Measurements from ENCODE around the gene CDK17. TPM values are rescaled to one million over a fixed set of nuclear protein-coding genes. Genes with fewer than 3 reads are reported as not detected.

Gene CDK17
- polyA plus RNA-seq, 1 of the 3 experiments (the other 2 are of a cell fraction): 11.7 TPM

GRCh38 chr12:96436366-96437170 lies 36.3 kb upstream of the CDK17 start:
- no peaks in the 10 kb centered on the region for H3K36me3 ChIP-seq (replicated peaks in 1 of 2; ENCODE audit: control insufficient read depth in 1 of 2, insufficient read depth in 2 of 2, low read length in 1 of 2)
- H2AFZ ChIP-seq (ENCODE audit: low read depth): no peak overlapping the region; the same call in 1 of the 2 replicates
- CTCF ChIA-PET: interaction anchor here (1.5 kb wide), 1 partner anchor 53 kb away, joined by 7 read pairs; the partner anchor contains the start of gene CFAP54
- no peak for TF ChIP-seq TCF12 (IDR thresholded peaks at IDR 0.05)
- no peak for TF ChIP-seq USF2 (IDR thresholded peaks at IDR 0.05; ENCODE audit: borderline replicate concordance, low read depth, low read length)
- TF ChIP-seq GATA2 (CRISPR knock-in tag; IDR thresholded peaks at IDR 0.05): no peak
- TF ChIP-seq POLR2AphosphoS5 (IDR thresholded peaks at IDR 0.05; ENCODE audit: low read depth, low read length): no peak
- no peak for TF ChIP-seq MEF2A (IDR thresholded peaks at IDR 0.05; ENCODE audit: borderline replicate concordance, low read depth)
- TF ChIP-seq IRF3 (IDR thresholded peaks at IDR 0.05; ENCODE audit: low read depth, low read length): no peak
- TF ChIP-seq JUND (IDR thresholded peaks at IDR 0.05): no peak
- TF ChIP-seq RCOR1 (IDR thresholded peaks at IDR 0.05; ENCODE audit: low read length): no peak
- TF ChIP-seq TAF1 (IDR thresholded peaks at IDR 0.05; ENCODE audit: borderline replicate concordance, low read depth, low read length): no peak
- no peak for TF ChIP-seq PBX3 (IDR thresholded peaks at IDR 0.05)
- no peak for TF ChIP-seq GABPA (IDR thresholded peaks at IDR 0.05; ENCODE audit: low read depth)
- no peak for TF ChIP-seq CTCF (IDR thresholded peaks at IDR 0.05)
- TF ChIP-seq RXRA (IDR thresholded peaks at IDR 0.05; ENCODE audit: borderline replicate concordance, low read depth): no peak
- no peak for TF ChIP-seq CHD2 (IDR thresholded peaks at IDR 0.05; ENCODE audit: low read length, partially characterized antibody)
- TF ChIP-seq MAX (IDR thresholded peaks at IDR 0.05; ENCODE audit: low read depth): no peak
- no peak for TF ChIP-seq FOSL2 (IDR thresholded peaks at IDR 0.05; ENCODE audit: borderline replicate concordance, low read depth)
- TF ChIP-seq USF1 (IDR thresholded peaks at IDR 0.05; ENCODE audit: borderline replicate concordance, low read depth): no peak
- TF ChIP-seq EP300 (IDR thresholded peaks at IDR 0.05; ENCODE audit: borderline replicate concordance in 1 of 2, low read depth in 1 of 2, low read length in 1 of 2): no peak
- no peak overlapping the region for H3K9ac ChIP-seq
- no peaks in the 10 kb centered on the region for H3K9me2 ChIP-seq
- no peaks in the 10 kb centered on the region for H3K9me3 ChIP-seq
- H3K4me1 ChIP-seq (ENCODE audit: control insufficient read depth in 1 of 2, insufficient read depth in 2 of 2, low read depth in 1 of 2, low read length in 1 of 2): peaks cover 0 to 4% of the 10 kb centered on the region in 2 experiments; a peak in 2 of 4 replicates
- 82% methylated on average over 8 of the region's 8 CpGs for WGBS (ENCODE audit: low lambda C conversion rate)
- DNase-seq: no peak
- no peaks in the 10 kb centered on the region for H3K27me3 ChIP-seq (ENCODE audit: insufficient read depth)
- POLR2A ChIA-PET: no interaction called here
- no peaks in the 10 kb centered on the region for H4K20me1 ChIP-seq (ENCODE audit: insufficient read depth)
- no peaks in the 10 kb centered on the region for H3F3A ChIP-seq (replicated peaks; ENCODE audit: insufficient read depth)
- H3K4me2 ChIP-seq: no peak overlapping the region
- no peaks in the 10 kb centered on the region for H3K79me2 ChIP-seq (ENCODE audit: insufficient read depth)
- H3K4me3 ChIP-seq (ENCODE audit: low read depth in 2 of 2, low read length in 1 of 2): no peak overlapping the region
- H3K27ac ChIP-seq (ENCODE audit: low read depth in 2 of 2, low read length in 1 of 2): 0 out of 4 replicates have a peak overlapping the region, but pooled peaks of 1 of the 2 experiments have one; percentile 12
